A549 (cell line): ENCODE results near the gene KCNK16. TPM values are rescaled to one million over a fixed set of nuclear protein-coding genes. Genes with fewer than 3 reads are reported as not detected.
A peak's percentile ranks its signal among the peaks of the same experiment; 100 is the strongest.

Source experiments
- ATAC-seq, 2 experiments: fragments of 200-7000 bp in 1 of 2; fragments of >200 bp in 1 of 2; cut with Nextera tagmentation in 1 of 2; cut with Tn5 transposase in 1 of 2; 3 replicates each; pipeline versions ENCODE4 v1.8.0 to v1.9.1; 2018 to 2020; ENCODE audit warnings: mild to moderate bottlenecking in 1 of 2, moderate library complexity in 1 of 2
- CTCF ChIA-PET: fragments of 300-600 bp; sonication (Branson Sonifier 250); formaldehyde crosslinking; extraction: SDS; loops from one replicate; lab custom pipeline; 2021; ENCODE audit warnings: antibody characterized with exemption, inconsistent platforms; lab: Yijun Ruan, JAX
- POLR2A ChIA-PET: fragments of 350-600 bp; formaldehyde crosslinking; extraction: SDS; loops from one replicate; lab custom pipeline; 2021; ENCODE audit warnings: antibody characterized with exemption, inconsistent platforms; lab: Yijun Ruan, JAX
- DNase-seq, 2 experiments: peaks; one replicate each; pipeline versions ENCODE4 v3.0.0 to v3.0.0-alpha.2; 2011 to 2016; ENCODE audit warnings: low read depth in 1 of 2, low spot score in 1 of 2
- FAIRE-seq: peaks from 2 replicates; lab custom pipeline; 2011; peaks lifted over from hg19 to GRCh38; lab: Jason Lieb, UNC
- H3K27ac ChIP-seq, 2 experiments: fragments of >200 bp; sonication (Bioruptor Twin); formaldehyde crosslinking; 3 replicates each; pipeline ENCODE4 v1.5.1; 2016 to 2017
- H3K4me1 ChIP-seq: fragments of >200 bp; sonication (Bioruptor Twin); formaldehyde crosslinking; 3 replicates; pipeline ENCODE4 v1.6.1; 2016
- H3K4me2 ChIP-seq: fragments of >200 bp; sonication (Bioruptor Twin); formaldehyde crosslinking; 3 replicates; pipeline ENCODE4 v1.6.1; 2016
- H3K4me3 ChIP-seq: fragments of >200 bp; sonication (Bioruptor Twin); formaldehyde crosslinking; 3 replicates; pipeline ENCODE4 v1.5.1; 2016
- H3K9me3 ChIP-seq: fragments of >200 bp; sonication (Bioruptor Twin); formaldehyde crosslinking; 3 replicates; pipeline ENCODE4 v1.6.1; 2016
- ATOH8 ChIP-seq: fragments of 250-450 bp; sonication (Bioruptor Pico); IDR thresholded peaks from 2 replicates; pipeline ENCODE4 v1.5.0; 2020; ENCODE audit warnings: low read depth, mild to moderate bottlenecking, moderate library complexity
- BHLHE40 ChIP-seq: IDR thresholded peaks from 2 replicates; pipeline ENCODE4 v1.6.1; 2012; ENCODE audit warnings: low read depth, low read length, inconsistent platforms
- CBX2 ChIP-seq: fragments of 200-600 bp; sonication (generic); IDR thresholded peaks from 2 replicates; pipeline ENCODE4 v1.6.1; 2016; ENCODE audit warnings: low read depth, mild to moderate bottlenecking, borderline replicate concordance
- CBX8 ChIP-seq: fragments of 200-600 bp; sonication (generic); IDR thresholded peaks from 2 replicates; pipeline ENCODE4 v1.6.1; 2016
- CEBPB ChIP-seq, 2 experiments: fragments of >200 bp in 1 of 2; sonication (Bioruptor Twin) in 1 of 2; formaldehyde crosslinking in 1 of 2; IDR thresholded peaks; 2 replicates each; pipeline ENCODE4 v1.6.1; 2012 to 2016
- CHD2 ChIP-seq: fragments of 150-350 bp; IDR thresholded peaks from 2 replicates; pipeline ENCODE4 v1.6.1; 2014; ENCODE audit warnings: low read length; ENCODE audit not compliant: partially characterized antibody
- CTCF ChIP-seq: fragments of >200 bp; sonication (Bioruptor Twin); formaldehyde crosslinking; IDR thresholded peaks from 3 replicates; pipeline ENCODE4 v1.5.1; 2016
- EHF ChIP-seq: fragments of 250-450 bp; sonication (Bioruptor Pico); IDR thresholded peaks from 2 replicates; pipeline ENCODE4 v1.5.0; 2020; ENCODE audit warnings: mild to moderate bottlenecking
- FOXS1 ChIP-seq: fragments of 250-450 bp; sonication (Bioruptor Pico); IDR thresholded peaks from 2 replicates; pipeline ENCODE4 v1.5.0; 2020; ENCODE audit warnings: mild to moderate bottlenecking, moderate library complexity
- GATA3 ChIP-seq: IDR thresholded peaks from 2 replicates; pipeline ENCODE4 v1.6.1; 2012; ENCODE audit warnings: borderline replicate concordance
- HEYL ChIP-seq: fragments of 250-450 bp; sonication (Bioruptor Pico); IDR thresholded peaks from 2 replicates; pipeline ENCODE4 v1.8.0; 2021; ENCODE audit warnings: mild to moderate bottlenecking, moderate library complexity
- HOXB5 ChIP-seq: fragments of 250-450 bp; sonication (Bioruptor Pico); IDR thresholded peaks from 2 replicates; pipeline ENCODE4 v1.5.0; 2020; ENCODE audit warnings: mild to moderate bottlenecking, moderate library complexity
- KDM1A ChIP-seq: fragments of 200-600 bp; sonication (generic); IDR thresholded peaks from 2 replicates; pipeline ENCODE4 v1.6.1; 2016; ENCODE audit warnings: low read depth, mild to moderate bottlenecking
- KDM5A ChIP-seq: fragments of 200-600 bp; sonication (generic); IDR thresholded peaks from 2 replicates; pipeline ENCODE4 v1.6.1; 2016; ENCODE audit warnings: antibody characterized with exemption, mild to moderate bottlenecking
- MAFK ChIP-seq: fragments of 450-650 bp; IDR thresholded peaks from 2 replicates; pipeline ENCODE4 v1.6.1; 2014; ENCODE audit not compliant: partially characterized antibody
- MYC ChIP-seq: IDR thresholded peaks from 2 replicates; pipeline ENCODE4 v1.6.1; 2012; ENCODE audit warnings: mild to moderate bottlenecking, inconsistent platforms, low read length, improper control_type of control experiment, borderline replicate concordance
- NPAS2 ChIP-seq: fragments of 250-450 bp; sonication (Bioruptor Pico); IDR thresholded peaks from 2 replicates; pipeline ENCODE4 v1.8.0; 2022; ENCODE audit warnings: mild to moderate bottlenecking, moderate library complexity, borderline replicate concordance
- RAD21 ChIP-seq, 2 experiments: fragments of >200 bp in 1 of 2; sonication (Bioruptor Twin) in 1 of 2; formaldehyde crosslinking in 1 of 2; IDR thresholded peaks in 1 of 2; conservative IDR thresholded peaks in 1 of 2; 2 replicates in 1 of 2; 3 replicates in 1 of 2; pipeline ENCODE4 v1.6.1; 2012 to 2018; ENCODE audit warnings: inconsistent platforms in 1 of 2
- SMC3 ChIP-seq: fragments of >200 bp; sonication (Bioruptor Twin); formaldehyde crosslinking; IDR thresholded peaks from 3 replicates; pipeline ENCODE4 v1.6.1; 2018; ENCODE audit warnings: inconsistent platforms
- ZFP36 ChIP-seq: fragments of 450-650 bp; IDR thresholded peaks from 2 replicates; pipeline ENCODE4 v1.6.1; 2014; ENCODE audit warnings: borderline replicate concordance; ENCODE audit not compliant: partially characterized antibody
- WGBS: methylation state at CpG from one replicate; pipeline ENCODE4 v1.1.6; 2017; ENCODE audit errors: missing lambda C conversion rate; 5-methylcytosine and 5-hydroxymethylcytosine counted together
- polyA plus RNA-seq, 4 experiments: library from polyadenylated mRNA; depleted of rRNA in 3 of 4; stranded (reverse); fragments of >200 nt; fragmentation: RNase III in 1 of 4; extraction: RNeasy Plus Mini Kit Qiagen cat#74134 plus additional on column Dnase treatment in 1 of 4; gene quantifications; 2 replicates in 3 of 4; 3 replicates in 1 of 4; pipeline ENCODE4 v1.2.3, GENCODE V29; 2011 to 2017

Gene KCNK16
- polyA plus RNA-seq, 2 of the 4 experiments (the other 2 are of a cell fraction), result not detected

GRCh38 chr6:39353698-39354315, 31.3 kb upstream of the KCNK16 start:
- ATAC-seq, result no peak
- WGBS, result 4% methylated on average over 3 of the region's 7 CpGs
- no peak overlapping the region for H3K27ac ChIP-seq
- DNase-seq, result no peak
- TF ChIP-seq MYC (no peak), HOXB5 (CRISPR knock-in tag) (no peak), CEBPB (IDR thresholded peaks at IDR 0.05) (no peak), EHF (no peak)
- TF ChIP-seq, all 56 proteins: peak for 0
- FAIRE-seq, result no peak
- Histone ChIP-seq H3K4me2 (no peak overlapping the region), H3K4me3 (no peak overlapping the region), H3K4me1 (no peaks in the 10 kb centered on the region), H3K9me3 (no peaks in the 10 kb centered on the region)
- ChIA-PET CTCF (interaction anchor here (0.7 to 1.0 kb wide), 2 partner anchors 8 to 538 kb away, joined by 3 read pairs; no protein-coding TSS in a partner anchor), POLR2A (no interaction called here)

- 50% methylated on average over 12 of the region's 13 CpGs for WGBS
- ChIA-PET CTCF (interaction anchor here (0.7 kb wide), 1 partner anchor 11 kb away, joined by 3 read pairs; no protein-coding TSS in a partner anchor), POLR2A (interaction anchor here (0.7 kb wide), 1 partner anchor 1236 kb away, joined by 4 read pairs; the partner anchor contains the start of gene LRFN2)
- ATAC-seq (no peak), FAIRE-seq (no peak), DNase-seq (no peak)
- H3K9me3 ChIP-seq, result no peaks in the 10 kb centered on the region
- H3K27ac ChIP-seq, result no peak overlapping the region
- TF ChIP-seq ATOH8 (CRISPR knock-in tag), result no peak
- H3K4me2 ChIP-seq, result no peak overlapping the region
- H3K4me3 ChIP-seq, result no peak overlapping the region
- H3K4me1 ChIP-seq, result no peaks in the 10 kb centered on the region
These were observed 28.4 kb upstream of the KCNK16 start for GRCh38 chr6:39350723-39351505.

GRCh38 chr6:39348740-39349139, 26.2 kb upstream of the KCNK16 start:
- ChIA-PET POLR2A (no interaction called here), CTCF (interaction anchor here (0.9 to 1.1 kb wide), 3 partner anchors 14 to 15 kb away, joined by 3 read pairs; no protein-coding TSS in a partner anchor)
- no peak overlapping the region for H3K27ac ChIP-seq
- no peak overlapping the region for H3K4me3 ChIP-seq
- no peak for FAIRE-seq
- no peaks in the 10 kb centered on the region for H3K4me1 ChIP-seq
- DNase-seq, result no peak
- no peaks in the 10 kb centered on the region for H3K9me3 ChIP-seq
- TF ChIP-seq MYC (no peak), KDM1A (no peak), MAFK (no peak), GATA3 (no peak), CBX2 (no peak), FOXS1 (CRISPR knock-in tag) (no peak), NPAS2 (no peak), HOXB5 (CRISPR knock-in tag) (no peak), ZFP36 (no peak), KDM5A (no peak), BHLHE40 (no peak), HEYL (CRISPR knock-in tag) (no peak)
- TF ChIP-seq, all 56 proteins: peak for 0
- no peak overlapping the region for H3K4me2 ChIP-seq
- no peak for ATAC-seq
- WGBS, result 43% methylated on average over 6 of the region's 15 CpGs

GRCh38 chr6:39347906-39348585, 25.5 kb upstream of the KCNK16 start:
- ChIA-PET CTCF (interaction anchor here (0.9 to 1.6 kb wide), 5 partner anchors 9 to 27 kb away, joined by 3 to 4 read pairs (median 3); no protein-coding TSS in a partner anchor), POLR2A (no interaction called here)
- FAIRE-seq (no peak), ATAC-seq (peak; percentile 83 to 96), DNase-seq (peak; percentile 38 to 74)
- H3K4me1 ChIP-seq, result no peaks in the 10 kb centered on the region
- no peaks in the 10 kb centered on the region for H3K9me3 ChIP-seq
- H3K4me3 ChIP-seq, result no peak overlapping the region
- peak; percentile 64 to 72; a peak in 4 of 5 replicates for TF ChIP-seq RAD21 (conservative IDR thresholded peaks at IDR 0.05 in 1 of 2, IDR thresholded peaks at IDR 0.05 in 1 of 2)
- TF ChIP-seq CBX8, result no peak
- TF ChIP-seq CTCF, result peak; percentile 66
- TF ChIP-seq CHD2, result no peak
- TF ChIP-seq SMC3, result 0 out of 3 replicates have a peak, but pooled peaks have one; percentile 32
- WGBS, result 5% methylated on average over 7 of the region's 9 CpGs
- no peak overlapping the region for H3K4me2 ChIP-seq
- no peak overlapping the region for H3K27ac ChIP-seq
